Fibroblast of mammary gland (primary cell): ENCODE data around the gene SNX7.

Source experiments
- DNase-seq: peaks from one replicate; pipeline ENCODE4 v3.0.0-alpha.2; 2010; ENCODE audit warnings: low read depth
- H3K4me3 ChIP-seq: 2 replicates; pipeline ENCODE4 v1.5.1; 2011; ENCODE audit warnings: low read depth, mild to moderate bottlenecking, low read length, moderate library complexity; ENCODE audit not compliant: control insufficient read depth
- CTCF ChIP-seq: conservative IDR thresholded peaks from 2 replicates; pipeline ENCODE4 v1.5.1; 2011; ENCODE audit warnings: low read depth, low read length, inconsistent platforms; ENCODE audit not compliant: control insufficient read depth, insufficient read depth

SNX7 gene

GRCh38 chr1:98704971-98705370 is 43.5 kb downstream of the SNX7 start:
- no peak for DNase-seq
- H3K4me3 ChIP-seq = no peak overlapping the region
- no peak for TF ChIP-seq CTCF

- H3K4me3 ChIP-seq = no peak overlapping the region
- no peak for DNase-seq
- TF ChIP-seq CTCF = no peak
These were observed 44.1 kb downstream of the SNX7 start for GRCh38 chr1:98705591-98705990.

- H3K4me3 ChIP-seq = no peak overlapping the region
- peak; percentile 22 for DNase-seq
- TF ChIP-seq CTCF = no peak
These were observed 44.8 kb downstream of the SNX7 start for GRCh38 chr1:98706173-98706843.

- H3K4me3 ChIP-seq = no peak overlapping the region
- TF ChIP-seq CTCF = no peak
- DNase-seq = no peak
These were observed 46.0 kb downstream of the SNX7 start for GRCh38 chr1:98707556-98707955.

GRCh38 chr1:98709906-98710305 is 48.4 kb downstream of the SNX7 start:
- no peak for TF ChIP-seq CTCF
- no peak for DNase-seq

DNA sequence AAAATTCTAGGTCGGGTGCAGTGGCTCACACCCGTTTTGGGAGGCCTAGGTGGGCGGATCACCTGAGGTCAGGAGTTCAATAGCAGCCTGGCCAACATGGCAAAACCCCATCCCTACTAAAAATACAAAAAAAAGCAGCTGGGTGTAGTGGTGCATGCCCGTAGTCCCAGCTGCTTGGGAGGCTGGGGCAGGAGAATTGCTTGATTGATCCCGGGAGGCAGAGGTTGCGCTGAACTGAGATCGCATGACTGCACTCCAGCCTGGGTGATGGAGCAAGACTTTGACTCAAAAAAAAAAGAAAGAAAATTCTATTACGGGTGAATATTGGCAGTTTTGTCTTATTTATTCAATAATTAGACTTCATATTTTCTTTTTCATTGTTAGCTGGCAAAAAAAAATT is 62.1 kb downstream of the SNX7 start:
- DNase-seq = no peak
- H3K4me3 ChIP-seq = no peak overlapping the region
- no peak for TF ChIP-seq CTCF

More at GRCh38 chr1:98709906-98710305, 48.4 kb downstream of the SNX7 start:
- no peak overlapping the region for H3K4me3 ChIP-seq
